HG03439 (cell line): ENCODE measurements around the gene SLC22A3.
"Not testable (repeated sequence)": the region's sequence is repeated elsewhere in the genome, so short reads cannot be mapped to it uniquely, and the experiment has no call there.

Experiments
- ATAC-seq: cut with Tn5 transposase; IDR thresholded peaks from one replicate; pipeline ENCODE4 v1.9.1; 2021; ENCODE audit warnings: mild to moderate bottlenecking, moderate library complexity; ENCODE audit not compliant: unreplicated experiment

Gene SLC22A3

GRCh38 chr6:160368670-160369069 is 20.5 kb downstream of the SLC22A3 start:
- no peak for ATAC-seq

- ATAC-seq: not testable (repeated sequence)
Observed at GRCh38 chr6:160373601-160374000, 25.4 kb downstream of the SLC22A3 start.

- no peak for ATAC-seq
Observed at GRCh38 chr6:160374836-160375560, 26.8 kb downstream of the SLC22A3 start.

- no peak for ATAC-seq
Observed at GRCh38 chr6:160375561-160375949, 27.4 kb downstream of the SLC22A3 start.

DNA sequence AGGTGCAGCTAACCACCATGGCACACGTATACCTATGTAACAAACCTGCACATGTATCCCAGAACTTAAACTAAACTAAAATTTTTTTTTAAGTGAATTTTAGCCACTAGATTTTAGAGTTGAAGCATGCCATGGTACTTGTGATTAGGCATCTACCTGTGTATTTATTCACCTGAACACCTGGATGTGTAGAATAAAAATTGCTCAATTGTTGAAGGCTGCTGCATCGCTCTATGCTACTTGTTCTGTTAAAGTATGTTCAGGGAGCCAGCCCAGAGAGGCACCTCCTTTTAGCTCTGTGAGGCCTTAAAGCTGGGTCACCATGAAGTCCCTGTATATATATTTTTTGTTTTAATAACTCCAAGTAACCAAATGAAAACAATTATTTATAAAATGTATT is 28.3 kb downstream of the SLC22A3 start:
- no peak for ATAC-seq

DNA sequence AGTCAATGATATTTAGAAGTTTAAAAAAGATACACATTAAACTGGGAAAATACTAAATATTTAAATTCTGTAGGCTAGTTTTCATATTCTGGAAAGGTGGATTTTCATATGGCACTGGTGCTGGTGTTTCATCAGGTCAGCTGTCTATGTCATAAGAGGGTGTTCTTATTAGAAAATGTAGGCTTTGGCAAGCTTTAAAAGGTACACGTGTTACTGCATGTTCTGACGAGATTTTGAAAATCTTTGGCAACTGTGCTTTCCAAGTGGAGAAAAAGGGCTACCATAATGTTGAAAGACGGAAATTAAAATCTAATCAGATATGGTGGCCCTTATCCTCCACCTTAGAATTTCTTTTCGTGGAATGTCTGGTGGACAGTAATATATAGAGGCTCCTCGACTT is 30.0 kb downstream of the SLC22A3 start:
- ATAC-seq: no peak

- ATAC-seq: no peak
Observed at GRCh38 chr6:160378882-160379281, 30.7 kb downstream of the SLC22A3 start.

GRCh38 chr6:160379466-160379865 is 31.3 kb downstream of the SLC22A3 start:
- no peak for ATAC-seq

DNA sequence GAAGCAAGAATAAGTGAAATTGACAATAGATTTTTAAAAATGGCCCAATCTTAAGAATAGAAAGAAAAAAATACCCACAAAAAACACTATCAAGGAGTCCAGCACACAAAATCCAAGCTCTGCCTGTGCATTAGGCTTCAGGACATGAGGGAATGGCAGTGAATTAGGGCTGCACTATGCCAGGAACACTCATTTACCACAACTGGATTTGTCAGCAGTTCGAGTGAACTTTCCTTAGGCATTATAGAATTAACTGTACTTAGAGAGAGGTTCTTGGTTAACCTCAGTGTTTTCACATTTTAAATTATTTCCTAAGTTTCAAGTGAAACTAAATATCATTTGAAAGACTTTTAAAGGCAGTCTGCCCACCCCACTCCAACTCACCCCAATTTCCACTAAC is 34.8 kb downstream of the SLC22A3 start:
- ATAC-seq: no peak

GRCh38 chr6:160386869-160387530 is 38.8 kb downstream of the SLC22A3 start:
- no peak for ATAC-seq

DNA sequence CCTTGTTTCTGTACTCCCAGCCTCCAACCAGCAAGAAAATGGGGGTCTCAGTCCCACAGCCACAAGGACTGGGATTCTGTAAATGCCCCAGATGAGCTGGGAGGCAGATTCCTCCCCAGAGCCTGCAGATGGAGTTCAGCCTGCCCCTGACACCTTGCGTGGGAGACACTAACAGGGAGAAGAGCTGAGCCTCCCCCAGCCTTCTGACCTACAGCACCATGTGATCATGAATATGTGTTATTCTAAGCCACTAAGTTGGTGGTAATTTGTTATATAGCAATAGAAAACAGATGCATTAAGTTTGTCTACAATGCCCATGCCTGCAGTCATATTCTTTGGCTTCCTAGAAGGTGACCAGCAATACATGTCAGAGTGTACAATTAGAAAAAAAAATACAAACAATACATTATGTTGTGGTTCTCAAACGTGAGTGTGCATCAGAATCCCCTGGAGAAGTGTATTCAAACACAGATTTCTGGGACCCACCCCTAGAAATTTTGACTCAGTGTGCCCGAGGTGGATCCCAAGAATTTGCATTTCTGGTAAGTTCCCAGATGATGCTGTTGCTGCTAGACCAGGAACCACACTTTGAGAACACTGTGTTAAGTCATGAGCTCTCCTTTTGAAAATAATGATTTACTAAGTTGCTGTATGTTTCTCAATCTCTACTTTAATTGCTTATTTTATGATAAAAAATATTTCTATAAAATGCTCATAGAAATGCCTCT is 39.9 kb downstream of the SLC22A3 start:
- no peak for ATAC-seq

DNA sequence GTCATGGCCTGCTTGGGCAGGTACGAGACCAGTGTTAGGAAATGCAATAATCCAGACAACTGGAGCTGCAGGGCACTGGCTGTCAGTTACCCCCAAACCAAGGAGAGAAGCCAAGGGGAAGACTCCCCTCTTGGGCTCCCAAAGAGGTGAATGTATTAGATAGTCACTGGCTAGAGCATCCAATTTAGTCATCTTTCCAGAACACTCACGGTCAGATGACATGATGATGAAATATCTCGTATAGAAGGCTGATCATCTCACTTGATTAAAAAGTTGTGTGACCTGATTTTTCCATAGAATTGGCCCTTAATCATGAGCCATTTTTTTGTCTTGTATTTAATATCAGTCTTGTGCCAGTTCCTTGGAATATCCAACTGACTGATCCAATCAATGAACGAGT is 40.7 kb downstream of the SLC22A3 start:
- ATAC-seq: no peak

GRCh38 chr6:160391419-160392116 is 43.4 kb downstream of the SLC22A3 start:
- ATAC-seq: no peak

DNA sequence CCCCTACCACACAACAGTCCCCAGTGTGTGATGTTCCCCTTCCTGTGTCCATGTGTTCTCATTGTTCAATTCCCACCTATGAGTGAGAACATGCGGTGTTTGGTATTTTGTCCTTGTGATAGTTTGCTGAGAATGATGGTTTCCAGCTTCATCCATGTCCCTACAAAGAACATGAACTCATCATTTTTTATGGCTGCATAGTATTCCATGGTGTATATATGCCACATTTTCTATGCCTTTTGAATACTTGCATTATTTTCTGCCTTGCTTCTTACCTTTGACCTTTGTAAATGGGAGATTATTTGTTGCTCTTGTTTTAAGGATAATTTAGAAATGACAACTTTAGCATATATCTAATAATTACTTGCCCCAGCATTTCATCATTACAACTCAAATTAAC is 45.3 kb downstream of the SLC22A3 start:
- ATAC-seq: not testable (repeated sequence)

DNA sequence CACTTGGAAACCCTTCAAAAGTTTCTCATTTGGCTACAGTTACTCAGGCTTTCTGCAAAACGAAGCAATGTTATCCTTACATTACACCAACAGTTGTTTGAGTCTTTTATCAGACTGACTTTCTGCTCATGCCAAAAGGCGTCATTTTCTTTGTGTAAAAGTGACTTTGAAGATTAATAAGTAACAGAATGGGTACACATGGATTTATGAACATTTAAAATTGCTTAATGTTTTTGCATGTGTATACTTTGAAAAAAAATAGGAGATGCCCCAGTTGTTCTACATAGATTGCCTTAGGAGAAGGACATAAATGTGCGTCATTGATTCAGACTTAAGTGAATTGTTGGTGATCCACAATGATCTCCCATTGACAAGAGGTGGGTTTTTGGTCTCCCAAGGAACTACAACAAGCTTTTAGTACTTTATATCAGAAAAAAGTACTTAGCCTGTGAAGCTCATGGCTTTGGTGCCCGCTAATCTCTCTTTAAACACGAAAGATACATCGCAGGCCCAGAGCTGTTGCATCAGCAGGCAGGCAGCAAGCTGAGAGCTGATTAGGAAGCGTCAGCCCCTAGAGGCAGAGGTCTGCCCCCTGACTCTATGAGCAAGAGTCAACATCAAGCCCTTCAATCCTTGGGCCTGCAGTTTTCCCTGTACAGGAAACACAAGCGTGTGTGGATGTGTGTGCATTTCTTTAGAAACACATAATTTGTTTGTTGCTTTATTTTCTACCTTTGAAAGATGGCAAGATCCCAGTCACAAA is 45.9 kb downstream of the SLC22A3 start:
- no peak for ATAC-seq

DNA sequence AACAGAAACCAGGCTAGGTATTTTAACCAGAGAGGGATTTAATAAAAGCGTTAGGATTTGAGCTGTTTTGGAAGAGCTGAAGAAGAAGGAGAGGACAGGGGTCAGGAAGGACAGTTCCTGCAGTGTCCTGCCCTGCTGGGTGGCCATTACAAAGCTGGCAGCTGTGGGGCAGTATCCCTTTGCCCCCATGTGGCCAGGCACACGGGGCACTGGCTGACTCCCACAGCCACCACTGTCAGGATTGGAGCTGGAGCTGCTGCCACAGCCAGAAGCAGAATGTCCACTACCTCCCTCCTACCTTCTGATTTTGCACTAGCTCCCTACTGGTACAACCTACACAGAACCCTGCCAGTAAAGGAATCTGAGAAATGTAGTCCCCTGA is 46.5 kb downstream of the SLC22A3 start:
- ATAC-seq: no peak

- no peak for ATAC-seq
Observed at GRCh38 chr6:160395187-160395586, 47.0 kb downstream of the SLC22A3 start.

DNA sequence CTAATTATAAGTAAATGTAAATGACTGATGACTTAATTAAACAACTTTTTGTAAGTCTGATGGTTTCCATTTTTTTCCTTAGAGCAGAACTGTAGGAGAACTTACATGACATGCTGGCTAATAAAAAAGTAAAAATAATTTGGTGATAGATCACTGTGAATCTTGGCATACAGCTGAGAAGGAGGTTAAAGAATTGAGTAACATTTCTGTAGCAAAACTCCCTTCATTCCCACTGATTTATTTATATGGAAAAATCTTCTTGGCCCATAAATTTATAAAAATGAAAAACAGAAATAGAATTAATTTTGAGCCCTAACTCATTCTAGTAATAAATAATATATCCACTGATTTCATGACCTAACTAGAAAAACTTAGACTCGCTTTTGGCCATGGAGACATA is 48.1 kb downstream of the SLC22A3 start:
- ATAC-seq: no peak

DNA sequence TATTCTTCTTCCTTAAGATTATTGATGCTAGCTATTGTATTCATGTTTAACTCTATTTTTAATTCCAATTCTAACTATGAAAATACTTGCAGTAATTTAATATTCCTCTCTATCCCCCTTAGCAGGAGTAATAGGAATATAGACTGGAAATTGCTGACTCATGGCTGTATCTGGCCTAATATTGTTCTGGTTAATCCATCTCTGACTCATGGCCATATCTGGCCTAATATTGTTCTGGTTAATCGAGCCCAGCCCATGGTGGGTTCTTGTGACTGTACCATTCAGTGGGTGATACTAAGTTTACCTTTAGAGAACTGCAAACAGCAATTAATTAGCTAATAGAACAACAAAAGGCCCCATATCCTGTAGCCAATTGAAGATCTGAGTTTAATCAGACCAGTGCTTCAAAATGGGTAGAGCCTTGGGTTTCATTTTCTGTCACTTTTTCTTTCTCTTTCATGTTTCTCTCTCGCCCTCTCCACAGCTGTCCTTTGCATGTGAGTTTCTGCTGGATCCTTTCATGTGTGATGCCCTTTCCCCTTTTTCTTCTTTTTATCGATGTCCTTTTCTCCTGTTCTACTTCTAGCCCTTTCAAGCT is 50.6 kb downstream of the SLC22A3 start:
- peak; percentile 94 for ATAC-seq

DNA sequence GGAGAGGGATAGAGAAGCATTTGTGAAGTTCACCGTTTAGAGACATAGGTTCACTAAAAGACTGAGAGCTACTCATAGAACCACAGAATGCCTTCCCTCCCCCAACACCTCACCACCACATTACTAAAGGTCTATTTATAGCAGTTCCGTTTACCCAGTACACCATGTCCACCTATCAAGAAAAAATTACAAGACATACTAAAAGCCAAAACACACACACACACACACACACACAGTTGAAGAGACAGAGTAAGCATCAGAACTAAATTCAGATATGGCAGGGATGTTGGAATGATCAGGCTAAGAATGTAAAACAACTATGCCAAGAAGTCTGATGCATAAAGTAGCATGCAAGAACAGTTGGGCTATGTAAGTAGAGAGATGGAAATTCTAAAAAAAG is 52.3 kb downstream of the SLC22A3 start:
- no peak for ATAC-seq
